HG02885 (cell line): ENCODE data around the gene CDYL2.

ENCODE experiments used
- ATAC-seq: cut with Tn5 transposase; IDR thresholded peaks from one replicate; pipeline ENCODE4 v1.9.1; 2021; ENCODE audit warnings: mild to moderate bottlenecking; ENCODE audit not compliant: unreplicated experiment, poor library complexity

The CDYL2 gene

GRCh38 chr16:80569440-80570105 is 234.8 kb downstream of the CDYL2 start:
- ATAC-seq, result peak; percentile 74

- ATAC-seq, result no peak
Observed at GRCh38 chr16:80564394-80564793, 240.0 kb downstream of the CDYL2 start.

GRCh38 chr16:80563066-80563465 is 241.3 kb downstream of the CDYL2 start:
- ATAC-seq, result no peak

GRCh38 chr16:80559369-80559768 is 245.0 kb downstream of the CDYL2 start:
- ATAC-seq, result no peak

GRCh38 chr16:80557037-80557436 is 247.4 kb downstream of the CDYL2 start:
- no peak for ATAC-seq

- ATAC-seq, result no peak
Observed at GRCh38 chr16:80556481-80556880, 247.9 kb downstream of the CDYL2 start.

- ATAC-seq, result no peak
Observed at GRCh38 chr16:80554033-80554432, 250.4 kb downstream of the CDYL2 start.

- no peak for ATAC-seq
Observed at GRCh38 chr16:80552277-80552676, 252.1 kb downstream of the CDYL2 start.
